Stimulated activated naive CD8-positive, alpha-beta T cell treated with anti-CD3 and anti-CD28 coated beads, Interleukin-15, amount 100 ng/mL, for 72 hours (primary cell): ENCODE results near the gene SERPINB8.

Experiments
- ATAC-seq: fragments of 150-1000 bp; cut with Tn5 transposase; 2 replicates; pipeline ENCODE4 v1.10.0; 2021; ENCODE audit warnings: mild to moderate bottlenecking, moderate library complexity
- DNase-seq, 2 donors: peaks; one replicate each; pipeline ENCODE4 v3.0.0; 2021 to 2022
- H3K27ac Mint-ChIP-seq, 2 donors: one replicate each; pipeline ENCODE4 v1.8.0; 2022; ENCODE audit warnings: mild to moderate bottlenecking in 2 of 2, mixed read lengths in 2 of 2, moderate library complexity in 2 of 2
- H3K27me3 Mint-ChIP-seq: one replicate; pipeline ENCODE4 v1.8.0; 2022; ENCODE audit warnings: mixed read lengths
- H3K4me1 Mint-ChIP-seq: one replicate; pipeline ENCODE4 v1.8.0; 2022; ENCODE audit warnings: mild to moderate bottlenecking, mixed read lengths
- H3K4me3 Mint-ChIP-seq, 2 donors: one replicate each; pipeline ENCODE4 v1.8.0; 2022; ENCODE audit warnings: mild to moderate bottlenecking in 2 of 2, mixed read lengths in 2 of 2, moderate library complexity in 1 of 2
- H3K9me3 Mint-ChIP-seq, 2 donors: one replicate each; pipeline ENCODE4 v1.8.0; 2022; ENCODE audit warnings: mixed read lengths in 2 of 2

SERPINB8 gene

DNA sequence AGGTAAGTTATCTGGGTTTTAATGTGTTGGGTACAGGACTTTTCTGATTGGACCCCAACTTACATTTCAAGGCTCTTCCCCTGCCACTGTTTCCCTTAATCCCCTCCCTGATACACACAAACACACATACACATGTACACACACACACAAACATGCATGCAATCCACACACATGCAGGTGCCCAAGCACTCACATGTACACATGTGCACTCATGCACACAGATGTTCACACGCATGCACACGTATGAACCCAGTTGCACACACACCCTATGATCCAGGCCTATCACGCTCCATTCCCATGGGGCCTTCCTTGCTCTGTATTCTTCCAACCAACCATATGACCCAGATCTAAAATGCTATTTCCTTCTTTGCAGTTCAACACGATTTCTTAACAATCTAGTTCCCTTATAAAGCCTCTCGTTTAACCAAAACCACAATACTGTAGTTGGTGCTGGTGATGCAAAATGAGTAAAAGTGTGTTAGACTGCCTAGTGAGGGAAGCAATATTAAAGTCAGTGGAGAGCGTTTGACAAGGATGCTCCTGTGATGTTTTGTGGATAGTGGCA is 11.1 kb downstream of the SERPINB8 start:
- no peak for ATAC-seq
- Mint-ChIP-seq H3K4me1 (peaks cover 8% of the 10 kb centered on the region), H3K27ac (no peak overlapping the region), H3K9me3 (no peaks in the 10 kb centered on the region), H3K27me3 (no peaks in the 10 kb centered on the region), H3K4me3 (no peak overlapping the region)
- no peak for DNase-seq

DNA sequence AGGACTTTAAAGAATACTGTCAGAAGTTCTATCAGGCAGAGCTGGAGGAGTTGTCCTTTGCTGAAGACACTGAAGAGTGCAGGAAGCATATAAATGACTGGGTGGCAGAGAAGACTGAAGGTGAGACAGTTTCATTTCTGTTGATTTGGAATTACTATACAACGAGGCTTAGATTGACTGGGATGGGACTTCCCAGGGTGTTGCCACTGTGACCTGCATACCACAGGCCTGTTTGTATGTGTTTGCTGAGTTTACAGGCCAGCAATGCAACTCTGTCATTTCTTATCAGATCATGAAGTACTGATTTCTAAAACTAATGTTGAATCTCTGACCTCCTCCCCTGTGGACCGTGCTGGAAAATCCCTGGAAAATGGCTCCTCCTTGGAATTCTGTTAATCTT is 11.8 kb downstream of the SERPINB8 start:
- Mint-ChIP-seq H3K4me3 (no peak overlapping the region), H3K27me3 (no peaks in the 10 kb centered on the region), H3K4me1 (peaks cover 8% of the 10 kb centered on the region), H3K27ac (peak overlapping the region in 1 of 2 donors; percentile 91), H3K9me3 (no peaks in the 10 kb centered on the region)
- DNase-seq (no peak), ATAC-seq (peak; percentile 58)

DNA sequence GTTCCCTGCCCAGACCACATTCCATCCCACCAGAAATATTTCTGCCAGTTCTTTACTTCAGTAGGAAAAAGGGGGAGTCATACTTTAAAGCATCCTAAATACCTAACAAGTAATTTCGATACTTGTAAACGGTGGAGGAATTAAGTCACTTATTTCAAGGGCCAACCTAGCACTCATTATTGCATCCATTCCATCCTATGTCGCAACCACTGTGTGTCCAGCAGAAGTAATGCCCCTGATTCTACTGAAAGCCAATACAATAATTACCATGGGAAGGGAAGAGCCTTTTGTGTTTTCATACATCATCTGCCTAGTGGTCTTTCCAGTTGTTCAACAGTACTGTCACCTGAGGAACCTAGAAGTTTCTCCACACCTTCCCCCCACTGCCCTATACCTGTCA is 12.5 kb downstream of the SERPINB8 start:
- H3K27ac Mint-ChIP-seq, result no peak overlapping the region
- no peak for ATAC-seq
- H3K9me3 Mint-ChIP-seq, result no peaks in the 10 kb centered on the region
- no peak for DNase-seq
- H3K4me3 Mint-ChIP-seq, result no peak overlapping the region
- H3K27me3 Mint-ChIP-seq, result no peaks in the 10 kb centered on the region
- peaks cover 8% of the 10 kb centered on the region for H3K4me1 Mint-ChIP-seq

DNA sequence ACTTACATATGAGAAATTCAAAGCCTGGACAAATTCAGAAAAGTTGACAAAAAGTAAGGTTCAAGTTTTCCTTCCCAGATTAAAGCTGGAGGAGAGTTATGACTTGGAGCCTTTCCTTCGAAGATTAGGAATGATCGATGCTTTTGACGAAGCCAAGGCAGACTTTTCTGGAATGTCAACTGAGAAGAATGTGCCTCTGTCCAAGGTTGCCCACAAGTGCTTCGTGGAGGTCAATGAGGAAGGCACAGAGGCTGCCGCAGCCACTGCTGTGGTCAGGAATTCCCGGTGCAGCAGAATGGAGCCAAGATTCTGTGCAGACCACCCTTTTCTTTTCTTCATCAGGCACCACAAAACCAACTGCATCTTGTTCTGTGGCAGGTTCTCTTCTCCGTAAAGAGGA is 17.0 kb downstream of the SERPINB8 start:
- Mint-ChIP-seq H3K4me1 (no peaks in the 10 kb centered on the region), H3K27ac (no peak overlapping the region)

DNA sequence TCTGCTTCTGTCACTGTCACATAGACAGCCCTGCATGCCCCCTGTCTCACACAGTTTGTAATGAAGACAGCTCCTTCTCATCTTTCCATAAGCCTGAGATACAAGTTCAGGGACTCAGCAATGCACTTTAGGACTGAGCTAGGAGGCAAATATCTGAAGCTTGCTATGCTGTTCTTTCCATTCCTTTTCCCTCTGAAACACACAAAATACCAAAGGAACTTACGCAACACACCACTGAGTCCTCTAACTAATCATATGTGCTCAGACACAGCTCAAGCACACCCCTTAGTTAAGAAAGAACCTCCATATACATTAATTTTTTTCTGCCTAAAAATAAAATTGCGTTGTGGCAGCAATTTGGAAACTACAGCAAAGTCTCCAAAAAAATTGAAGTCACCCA is 17.9 kb downstream of the SERPINB8 start:
- peak; percentile 12 for ATAC-seq
- no peak overlapping the region for H3K27ac Mint-ChIP-seq
- H3K4me1 Mint-ChIP-seq, result no peaks in the 10 kb centered on the region
- H3K27me3 Mint-ChIP-seq, result no peaks in the 10 kb centered on the region
- H3K4me3 Mint-ChIP-seq, result no peak overlapping the region
- H3K9me3 Mint-ChIP-seq, result no peaks in the 10 kb centered on the region
- no peak for DNase-seq

More for the DNA sequence above, 17.0 kb downstream of the SERPINB8 start:
- DNase-seq, result no peak
- H3K9me3 Mint-ChIP-seq, result no peaks in the 10 kb centered on the region
- H3K4me3 Mint-ChIP-seq, result no peak overlapping the region
- ATAC-seq, result no peak
- no peaks in the 10 kb centered on the region for H3K27me3 Mint-ChIP-seq

DNA sequence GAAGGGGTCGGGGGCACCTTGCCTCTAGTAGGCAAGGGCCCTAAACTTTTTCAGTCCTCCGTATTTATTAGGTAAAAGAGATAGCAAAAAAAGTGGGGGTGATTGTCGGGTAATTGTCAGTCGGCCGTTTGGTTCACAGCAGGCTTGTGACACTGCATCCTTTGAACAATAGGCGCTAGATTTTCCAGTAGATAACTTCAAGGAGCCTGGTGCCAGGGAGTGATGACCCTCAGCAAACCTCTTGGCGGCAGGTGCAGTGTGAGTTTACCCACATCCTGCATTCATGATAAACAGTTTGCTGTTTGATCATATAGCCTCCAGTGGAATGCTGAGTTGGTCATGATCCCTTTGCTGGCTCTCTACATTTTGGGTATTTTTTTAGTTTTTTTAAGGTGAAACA is 22.9 kb downstream of the SERPINB8 start:
- H3K27ac Mint-ChIP-seq, result no peak overlapping the region
- DNase-seq (no peak), ATAC-seq (no peak)
- no peaks in the 10 kb centered on the region for H3K4me1 Mint-ChIP-seq
- H3K4me3 Mint-ChIP-seq, result no peak overlapping the region
- peaks cover 6 to 15% of the 10 kb centered on the region in 2 donors for H3K9me3 Mint-ChIP-seq
- no peaks in the 10 kb centered on the region for H3K27me3 Mint-ChIP-seq

DNA sequence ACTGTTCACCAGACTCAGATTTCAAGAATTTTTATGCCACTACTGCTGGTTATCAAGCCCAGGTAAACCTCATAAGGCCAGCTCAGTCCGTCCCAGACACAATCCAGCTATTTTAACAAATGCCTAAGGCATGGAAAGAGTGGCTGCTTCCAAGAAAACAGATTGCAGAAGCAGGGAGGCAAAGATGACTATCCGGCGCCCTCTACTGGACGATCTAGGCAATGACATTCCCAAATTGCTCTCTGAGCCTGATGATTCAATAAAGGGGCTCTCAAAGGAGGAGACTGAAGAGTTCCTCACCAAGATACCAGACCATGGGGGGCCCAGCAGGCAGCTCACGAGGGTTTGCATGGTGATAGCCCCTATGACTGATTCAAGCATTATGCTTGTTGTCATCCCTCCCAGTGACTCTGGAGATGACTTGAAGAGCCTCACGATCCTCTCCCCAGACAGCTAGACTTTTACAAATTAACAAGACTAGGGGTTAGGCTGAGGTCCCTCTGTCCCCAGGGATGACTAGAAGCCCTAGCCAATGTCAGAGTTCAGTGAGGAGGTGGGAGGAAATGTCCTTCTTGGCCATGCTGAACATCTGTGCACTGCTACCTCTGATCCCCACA is 25.0 kb downstream of the SERPINB8 start:
- Mint-ChIP-seq H3K9me3 (peaks cover 6 to 15% of the 10 kb centered on the region in 2 donors), H3K27me3 (no peaks in the 10 kb centered on the region), H3K4me1 (no peaks in the 10 kb centered on the region), H3K4me3 (no peak overlapping the region), H3K27ac (no peak overlapping the region)
- ATAC-seq, result peak; percentile 40
- peak; percentile 27 to 33 for DNase-seq

DNA sequence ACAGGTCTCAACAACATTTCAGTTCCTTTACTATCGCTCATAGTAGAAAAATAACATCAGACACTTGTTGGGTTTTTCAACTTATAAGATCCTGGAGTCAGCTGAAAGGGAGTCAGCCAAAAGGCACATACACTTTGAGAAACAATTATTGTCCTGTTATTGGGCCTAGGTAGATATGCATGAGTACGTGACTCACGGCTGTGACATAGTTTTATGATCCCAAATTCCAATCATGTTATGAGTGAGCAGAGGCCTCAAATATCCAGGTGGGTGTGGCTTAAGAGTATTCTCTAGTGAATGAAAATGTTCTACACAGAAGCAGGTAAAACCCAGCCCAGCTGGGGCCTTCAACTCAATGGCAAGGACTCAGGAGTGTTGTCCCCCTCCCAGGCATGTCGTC is 27.2 kb downstream of the SERPINB8 start:
- peaks cover 5% of the 10 kb centered on the region for H3K27me3 Mint-ChIP-seq
- no peak overlapping the region for H3K4me3 Mint-ChIP-seq
- ATAC-seq (no peak), DNase-seq (no peak)
- H3K27ac Mint-ChIP-seq, result no peak overlapping the region
- H3K9me3 Mint-ChIP-seq, result peaks cover 6 to 15% of the 10 kb centered on the region in 2 donors
- no peaks in the 10 kb centered on the region for H3K4me1 Mint-ChIP-seq

DNA sequence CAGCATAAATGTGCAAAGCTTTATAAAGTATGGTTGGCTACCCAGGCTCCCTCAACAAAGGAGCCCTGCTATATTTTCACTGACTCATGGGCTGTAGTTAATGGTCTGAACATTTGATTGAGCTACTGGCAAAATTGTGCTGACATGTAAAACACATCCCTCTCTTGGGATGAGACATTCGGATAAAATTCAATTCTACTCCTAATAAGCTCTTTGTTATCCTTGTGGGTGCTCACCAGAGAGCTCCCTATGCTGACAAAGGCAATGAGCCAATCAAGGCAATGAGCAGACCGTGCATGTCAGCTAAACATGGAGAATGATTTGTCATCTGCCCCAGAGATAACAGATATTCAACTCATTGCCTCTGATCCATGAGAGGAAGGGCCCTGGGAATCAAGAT is 27.7 kb downstream of the SERPINB8 start:
- Mint-ChIP-seq H3K27ac (no peak overlapping the region), H3K4me3 (no peak overlapping the region), H3K4me1 (no peaks in the 10 kb centered on the region), H3K9me3 (peaks cover 6 to 15% of the 10 kb centered on the region in 2 donors), H3K27me3 (peaks cover 8% of the 10 kb centered on the region)
- no peak for DNase-seq
- ATAC-seq, result no peak

DNA sequence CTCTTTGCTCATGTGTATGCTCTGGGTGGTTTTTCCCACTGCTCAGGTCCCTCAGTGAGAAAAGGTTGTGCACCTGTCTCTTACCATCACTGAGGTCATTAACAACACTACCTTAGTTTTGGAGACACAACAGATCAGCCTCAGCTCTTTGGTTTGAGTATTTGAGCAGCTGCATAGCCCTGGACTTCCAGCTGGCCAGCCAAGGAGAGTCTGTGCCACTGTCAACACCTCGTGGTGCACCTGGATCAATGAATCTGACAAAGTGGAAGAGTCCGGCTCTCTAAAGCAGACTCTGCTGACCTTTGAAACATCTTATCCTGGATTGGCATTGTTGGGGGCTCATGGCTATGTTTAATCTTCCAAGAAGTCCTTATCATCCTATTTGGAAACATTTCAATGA is 30.0 kb downstream of the SERPINB8 start:
- peaks cover 6 to 15% of the 10 kb centered on the region in 2 donors for H3K9me3 Mint-ChIP-seq
- no peaks in the 10 kb centered on the region for H3K4me1 Mint-ChIP-seq

DNA sequence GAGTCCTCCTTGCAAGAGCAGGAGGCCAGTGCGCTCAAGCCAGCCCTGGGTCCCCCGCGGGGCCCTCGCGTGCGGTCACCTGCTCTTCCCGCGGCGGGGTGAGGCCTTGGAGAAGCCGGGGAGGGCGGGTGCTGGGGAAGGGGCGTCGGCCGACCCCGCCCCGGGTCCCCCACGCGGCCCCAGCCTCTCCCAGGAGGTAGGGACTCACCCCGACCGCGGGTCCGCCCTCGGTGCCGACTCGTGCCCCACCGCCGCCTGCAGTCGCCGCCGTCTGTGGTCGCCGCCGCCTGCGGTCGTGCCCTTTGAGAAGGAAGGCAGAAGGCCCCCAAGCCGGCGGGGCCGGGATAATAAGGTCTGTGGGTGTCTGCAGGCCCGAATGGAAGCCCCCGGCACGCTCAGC is 32.7 kb downstream of the SERPINB8 start:
- no peaks in the 10 kb centered on the region for H3K9me3 Mint-ChIP-seq
- ATAC-seq (peak; percentile 71), DNase-seq (no peak)
- no peak overlapping the region for H3K4me3 Mint-ChIP-seq
- H3K27ac Mint-ChIP-seq, result no peak overlapping the region
- peaks cover 14% of the 10 kb centered on the region for H3K27me3 Mint-ChIP-seq
- no peaks in the 10 kb centered on the region for H3K4me1 Mint-ChIP-seq

More for the DNA sequence above, 30.0 kb downstream of the SERPINB8 start:
- H3K27ac Mint-ChIP-seq, result no peak overlapping the region
- no peak for DNase-seq
- H3K4me3 Mint-ChIP-seq, result no peak overlapping the region
- no peak for ATAC-seq
- peaks cover 14% of the 10 kb centered on the region for H3K27me3 Mint-ChIP-seq

DNA sequence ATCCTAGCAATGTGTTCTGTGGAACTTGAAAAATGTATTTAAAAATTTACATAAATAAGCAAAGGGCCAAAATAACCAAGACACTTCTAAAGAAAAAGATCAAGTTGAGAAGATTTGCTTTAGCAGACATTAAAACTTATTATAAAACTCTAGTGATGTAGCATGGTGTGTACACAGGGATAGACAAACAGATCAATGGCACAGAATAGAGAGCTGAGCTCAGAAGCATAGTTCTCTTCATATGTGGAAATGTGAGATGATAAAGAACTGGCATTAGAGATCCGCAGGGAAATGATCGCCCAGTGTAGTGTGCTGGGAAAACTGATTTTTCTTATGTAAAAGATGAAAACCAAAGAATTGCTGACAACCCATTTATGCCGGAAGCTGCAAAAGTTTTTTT is 39.4 kb downstream of the SERPINB8 start:
- no peak for DNase-seq
- Mint-ChIP-seq H3K27ac (peak overlapping the region in 1 of 2 donors; percentile 28), H3K9me3 (no peaks in the 10 kb centered on the region), H3K4me1 (no peaks in the 10 kb centered on the region), H3K4me3 (no peak overlapping the region), H3K27me3 (peaks cover 13% of the 10 kb centered on the region)
- ATAC-seq, result no peak

DNA sequence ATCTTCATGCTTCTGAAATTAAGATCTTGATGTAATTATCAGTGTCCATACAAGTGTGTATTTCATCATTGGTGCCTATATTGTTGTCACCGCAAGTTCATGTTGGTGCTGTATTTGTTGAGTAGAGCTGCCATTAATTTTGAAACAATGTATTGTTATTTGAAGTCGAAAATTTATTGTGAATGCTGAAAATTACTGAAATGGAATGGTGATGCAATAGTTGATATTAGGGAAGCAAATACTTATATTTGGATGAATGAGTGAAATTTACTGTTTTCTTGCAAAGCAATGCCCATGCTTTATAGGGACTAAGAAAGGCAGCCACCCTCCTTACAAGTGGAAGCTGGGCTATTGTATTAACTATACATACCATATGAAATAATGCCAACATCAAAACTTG is 41.6 kb downstream of the SERPINB8 start:
- ATAC-seq (no peak), DNase-seq (no peak)
- no peak overlapping the region for H3K4me3 Mint-ChIP-seq
- H3K9me3 Mint-ChIP-seq, result no peaks in the 10 kb centered on the region
- peaks cover 13% of the 10 kb centered on the region for H3K27me3 Mint-ChIP-seq
- H3K27ac Mint-ChIP-seq, result no peak overlapping the region
- no peaks in the 10 kb centered on the region for H3K4me1 Mint-ChIP-seq

DNA sequence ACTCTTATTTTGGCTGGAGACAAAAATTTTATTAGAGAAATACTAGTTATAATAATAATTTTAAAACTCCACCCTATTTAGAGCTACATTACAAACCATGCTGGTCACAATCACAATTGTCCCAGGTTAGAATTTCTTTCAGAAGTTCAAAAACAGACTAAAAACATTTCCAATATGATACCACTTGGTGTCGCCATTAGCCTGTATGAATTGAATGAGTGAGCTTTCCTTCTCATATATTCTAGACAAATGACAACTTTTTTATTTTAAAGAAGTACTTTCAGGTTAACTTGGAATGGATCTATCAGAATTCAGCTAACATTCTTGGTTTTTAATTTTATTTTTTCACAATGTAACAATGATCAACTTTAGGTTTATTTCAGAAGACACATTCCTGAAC is 48.0 kb downstream of the SERPINB8 start:
- H3K4me3 Mint-ChIP-seq, result no peak overlapping the region
- H3K27me3 Mint-ChIP-seq, result peaks cover 13% of the 10 kb centered on the region
- H3K4me1 Mint-ChIP-seq, result no peaks in the 10 kb centered on the region
- H3K9me3 Mint-ChIP-seq, result no peaks in the 10 kb centered on the region
- no peak for DNase-seq
- ATAC-seq, result no peak
- no peak overlapping the region for H3K27ac Mint-ChIP-seq

DNA sequence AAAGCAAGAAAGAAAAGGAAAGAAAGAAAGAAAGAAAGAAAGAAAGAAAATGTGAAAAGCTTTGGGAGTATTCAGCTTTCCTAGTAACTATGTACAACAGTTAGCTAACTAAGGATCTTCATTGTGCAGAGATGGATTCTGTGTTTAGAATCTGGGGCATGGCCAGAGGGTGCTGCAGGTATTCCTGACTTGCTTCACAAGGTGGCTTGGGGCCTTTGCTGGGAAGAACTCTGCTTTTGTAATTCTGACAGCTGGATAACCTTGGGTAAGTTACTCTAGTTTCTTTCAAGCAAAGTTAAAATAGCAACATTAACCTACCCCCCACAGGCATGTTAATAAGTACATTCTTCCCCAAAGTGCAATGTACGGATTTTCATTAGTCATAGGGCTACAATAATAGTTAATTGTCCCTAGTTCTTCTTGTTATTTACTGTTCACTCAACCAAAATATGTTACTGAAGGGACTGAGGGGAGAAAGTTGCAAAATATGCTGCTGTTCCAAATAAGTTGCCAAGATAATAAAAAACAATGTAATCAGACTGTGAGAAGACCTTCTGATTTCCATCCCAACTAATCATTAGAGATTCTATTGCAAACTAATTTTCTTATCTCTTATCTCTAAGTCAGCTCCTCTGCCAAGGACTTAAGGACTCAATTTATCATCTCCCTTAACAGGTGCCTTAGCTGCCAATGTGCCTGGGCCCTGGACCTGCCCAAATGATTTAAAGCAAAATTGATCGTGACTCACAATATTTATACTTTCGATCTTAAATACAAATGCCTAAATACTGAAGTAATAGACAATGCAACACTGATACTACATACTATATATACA is 50.3 kb downstream of the SERPINB8 start:
- H3K27ac Mint-ChIP-seq, result no peak overlapping the region
- no peak for ATAC-seq
- no peaks in the 10 kb centered on the region for H3K4me1 Mint-ChIP-seq
- no peaks in the 10 kb centered on the region for H3K27me3 Mint-ChIP-seq
- H3K4me3 Mint-ChIP-seq, result no peak overlapping the region
- DNase-seq, result no peak
- H3K9me3 Mint-ChIP-seq, result no peaks in the 10 kb centered on the region

DNA sequence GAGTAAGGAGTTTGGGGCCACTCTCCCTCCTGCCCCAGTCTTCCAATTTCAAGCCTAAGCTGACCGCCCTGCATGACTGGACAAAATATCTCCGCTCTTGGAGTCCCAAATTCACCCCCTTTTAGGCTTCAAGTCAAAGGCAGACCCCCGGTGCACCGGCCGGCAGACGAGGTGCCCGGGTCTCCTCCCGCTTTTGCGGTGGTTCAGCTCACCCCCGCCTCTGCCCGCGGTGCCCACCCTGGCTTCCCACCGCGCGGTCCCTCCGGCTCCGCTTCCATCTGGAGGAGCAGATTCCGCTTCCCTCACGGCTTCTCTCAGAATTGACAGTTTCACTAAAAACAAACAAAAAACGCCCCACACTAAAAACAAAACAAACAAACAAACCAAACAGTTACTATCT is 56.5 kb downstream of the SERPINB8 start:
- H3K4me3 Mint-ChIP-seq, result no peak overlapping the region
- ATAC-seq (no peak), DNase-seq (no peak)
- peaks cover 16% of the 10 kb centered on the region for H3K27me3 Mint-ChIP-seq
- H3K9me3 Mint-ChIP-seq, result no peaks in the 10 kb centered on the region
- no peaks in the 10 kb centered on the region for H3K4me1 Mint-ChIP-seq
- H3K27ac Mint-ChIP-seq, result no peak overlapping the region
